A673 (cell line): Measurements from ENCODE around the gene STYX. TPM values are rescaled to one million over a fixed set of nuclear protein-coding genes. Genes with fewer than 3 reads are reported as not detected.
A peak's percentile ranks its signal among the peaks of the same experiment; 100 is the strongest.

ENCODE experiments used
- BruUV-seq: library from RNA; stranded (reverse); fragments of 400-500 nt; replicated peaks from 2 replicates; lab custom pipeline; 2021; lab: Mats Ljungman, UMichigan
- CTCF ChIA-PET: fragments of 300-600 bp; sonication (Branson Sonifier 250); formaldehyde crosslinking; loops from one replicate; lab custom pipeline; 2022; ENCODE audit warnings: antibody characterized with exemption; lab: Charles Lee
- POLR2A ChIA-PET: fragments of 300-600 bp; sonication (Branson Sonifier 250); formaldehyde crosslinking; loops from one replicate; lab custom pipeline; 2022; ENCODE audit warnings: antibody characterized with exemption; ENCODE audit not compliant: low non-redundant PET; lab: Charles Lee
- DNase-seq: peaks from one replicate; pipeline ENCODE4 v3.0.0-alpha.2; 2015; ENCODE audit warnings: low spot score
- H3K27ac ChIP-seq: fragments of 200-600 bp; sonication (generic); 2 replicates; pipeline ENCODE4 v1.5.1; 2016; ENCODE audit warnings: mixed run types, low read depth, mild to moderate bottlenecking, mixed read lengths, antibody characterized with exemption, low read length; ENCODE audit not compliant: poor library complexity, severe bottlenecking
- H3K27me3 ChIP-seq: fragments of 200-600 bp; sonication (generic); replicated peaks from 2 replicates; pipeline ENCODE4 v1.6.1; 2017; ENCODE audit warnings: mixed run types, low read depth, mild to moderate bottlenecking, mixed read lengths, antibody characterized with exemption, low read length; ENCODE audit not compliant: insufficient read depth, poor library complexity
- H3K36me3 ChIP-seq: fragments of 200-600 bp; sonication (generic); 2 replicates; pipeline ENCODE4 v1.6.1; 2016; ENCODE audit warnings: mixed run types, mild to moderate bottlenecking, mixed read lengths, antibody characterized with exemption, low read length; ENCODE audit not compliant: insufficient read depth, poor library complexity, severe bottlenecking
- H3K4me1 ChIP-seq: fragments of 200-600 bp; sonication (generic); 2 replicates; pipeline ENCODE4 v1.6.1; 2017; ENCODE audit warnings: mixed run types, mild to moderate bottlenecking, mixed read lengths, antibody characterized with exemption, low read length; ENCODE audit not compliant: insufficient read depth, poor library complexity, severe bottlenecking
- H3K4me3 ChIP-seq: fragments of 200-600 bp; sonication (generic); 2 replicates; pipeline ENCODE4 v1.5.1; 2016; ENCODE audit warnings: low read depth, mixed run types, mild to moderate bottlenecking, mixed read lengths, low read length; ENCODE audit not compliant: poor library complexity, severe bottlenecking
- H3K9me3 ChIP-seq: fragments of 200-600 bp; sonication (generic); 2 replicates; pipeline ENCODE4 v1.6.1; 2016; ENCODE audit warnings: mixed run types, low read depth, mild to moderate bottlenecking, mixed read lengths, antibody characterized with exemption, low read length; ENCODE audit not compliant: poor library complexity, severe bottlenecking
- CTCF ChIP-seq: fragments of 300-800, 200-600 bp; sonication (generic); conservative IDR thresholded peaks from 2 replicates; pipeline ENCODE4 v1.5.1; 2017; ENCODE audit warnings: low read depth, mild to moderate bottlenecking, antibody characterized with exemption, low read length, moderate library complexity, mixed read lengths
- EZH2 ChIP-seq: fragments of 200-600 bp; sonication (generic); IDR thresholded peaks from 2 replicates; pipeline ENCODE4 v1.6.1; 2017; ENCODE audit warnings: borderline replicate concordance, low read depth, mild to moderate bottlenecking, mixed read lengths, antibody characterized with exemption, low read length; ENCODE audit not compliant: poor library complexity, severe bottlenecking
- intact Hi-C: fragments of 100-400 bp; cut with micrococcal nuclease; formaldehyde crosslinking; loops from one replicate; pipeline ENCODE4 v1.10.0; 2022; ENCODE audit not compliant: unreplicated experiment
- total RNA-seq: library from RNA; stranded (reverse); gene quantifications from 2 replicates; pipeline ENCODE4 v1.2.3, GENCODE V29; 2021

Gene STYX
- total RNA-seq, 1 experiment from 2014 or later = 9.4 TPM

DNA sequence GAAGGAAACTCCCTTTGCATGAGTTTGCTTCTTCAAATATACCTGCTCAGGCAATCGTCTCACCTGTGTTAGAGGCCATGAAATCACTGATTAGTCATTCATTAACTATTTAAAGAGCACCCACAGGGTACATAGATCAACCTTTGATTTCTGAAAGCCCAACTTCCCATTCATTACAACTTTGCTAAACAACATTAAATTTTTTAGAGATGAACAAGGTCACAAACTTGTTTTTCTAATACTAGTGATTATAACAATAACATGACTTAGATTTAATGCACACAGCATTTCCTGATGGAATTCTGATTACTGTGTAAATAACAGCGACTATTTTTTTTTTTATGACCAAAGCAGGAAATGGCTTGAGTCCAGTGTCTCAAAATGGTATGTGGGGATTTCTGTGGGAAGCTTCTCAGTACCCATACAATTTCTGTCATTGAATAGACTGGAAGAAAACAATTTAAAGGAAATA is 29.2 kb upstream of the STYX start:
- Histone ChIP-seq H3K9me3 (no peaks in the 10 kb centered on the region), H3K27me3 (no peaks in the 10 kb centered on the region), H3K4me1 (peaks cover 10% of the 10 kb centered on the region), H3K27ac (no peak overlapping the region), H3K36me3 (no peaks in the 10 kb centered on the region), H3K4me3 (no peak overlapping the region)
- ChIA-PET POLR2A (no interaction called here), CTCF (no interaction called here)
- DNase-seq = no peak
- BruUV-seq = no TSS peak
- TF ChIP-seq CTCF (no peak), EZH2 (no peak)
- intact Hi-C loops = no loop called here

DNA sequence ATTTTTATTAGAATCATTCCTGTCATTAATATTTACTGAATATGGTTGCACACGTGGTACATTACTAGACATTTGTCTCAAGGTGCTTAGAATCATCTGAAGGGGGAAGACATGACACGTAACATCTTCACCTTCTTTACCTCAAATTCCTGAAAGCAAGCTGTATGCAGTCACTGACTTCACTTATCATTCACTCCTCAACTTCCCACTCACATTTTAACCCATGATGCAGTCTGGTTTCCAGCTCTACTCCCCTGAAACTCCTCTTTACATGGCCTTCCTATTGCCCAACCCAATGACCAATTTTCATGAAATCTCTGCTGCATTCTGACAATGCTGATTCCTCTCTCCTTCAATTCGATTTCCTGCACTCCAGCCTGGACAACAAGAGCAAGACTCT is 28.7 kb upstream of the STYX start:
- H3K27ac ChIP-seq = no peak overlapping the region
- H3K4me3 ChIP-seq = no peak overlapping the region
- BruUV-seq = no TSS peak
- no peak for DNase-seq
- no peaks in the 10 kb centered on the region for H3K27me3 ChIP-seq
- intact Hi-C loops = no loop called here
- no peaks in the 10 kb centered on the region for H3K36me3 ChIP-seq
- peaks cover 8% of the 10 kb centered on the region for H3K4me1 ChIP-seq
- ChIA-PET POLR2A (no interaction called here), CTCF (no interaction called here)
- TF ChIP-seq EZH2 (no peak), CTCF (no peak)
- H3K9me3 ChIP-seq = no peaks in the 10 kb centered on the region

DNA sequence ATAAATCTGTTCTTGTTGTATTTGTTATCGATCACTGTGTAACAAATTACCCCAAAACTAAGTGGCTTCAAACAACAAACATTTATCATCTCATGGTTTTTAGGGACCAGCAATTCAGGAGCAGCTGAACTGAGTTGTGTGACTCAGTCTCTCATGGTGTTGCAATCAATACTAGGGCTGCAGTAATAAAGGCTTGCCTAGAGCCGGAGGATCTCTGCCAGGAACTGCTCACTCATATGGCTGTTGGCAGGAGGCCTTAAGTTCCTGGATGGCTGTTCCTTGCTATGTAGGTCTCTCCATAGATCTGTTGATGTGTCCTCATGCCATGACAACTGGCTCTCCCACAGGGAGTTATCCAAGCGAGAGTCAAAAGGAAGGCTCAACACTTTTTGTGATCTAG is 26.7 kb upstream of the STYX start:
- Histone ChIP-seq H3K9me3 (no peaks in the 10 kb centered on the region), H3K36me3 (peaks cover 2% of the 10 kb centered on the region), H3K4me3 (no peak overlapping the region), H3K27me3 (no peaks in the 10 kb centered on the region), H3K4me1 (peaks cover 14% of the 10 kb centered on the region), H3K27ac (no peak overlapping the region)
- TF ChIP-seq CTCF (no peak), EZH2 (no peak)
- DNase-seq = peak; percentile 30
- BruUV-seq = no TSS peak
- CTCF ChIA-PET = no interaction called here
- POLR2A ChIA-PET = no interaction called here
- intact Hi-C loops = no loop called here
